ENCODE data around the gene SMURF2.

DNA sequence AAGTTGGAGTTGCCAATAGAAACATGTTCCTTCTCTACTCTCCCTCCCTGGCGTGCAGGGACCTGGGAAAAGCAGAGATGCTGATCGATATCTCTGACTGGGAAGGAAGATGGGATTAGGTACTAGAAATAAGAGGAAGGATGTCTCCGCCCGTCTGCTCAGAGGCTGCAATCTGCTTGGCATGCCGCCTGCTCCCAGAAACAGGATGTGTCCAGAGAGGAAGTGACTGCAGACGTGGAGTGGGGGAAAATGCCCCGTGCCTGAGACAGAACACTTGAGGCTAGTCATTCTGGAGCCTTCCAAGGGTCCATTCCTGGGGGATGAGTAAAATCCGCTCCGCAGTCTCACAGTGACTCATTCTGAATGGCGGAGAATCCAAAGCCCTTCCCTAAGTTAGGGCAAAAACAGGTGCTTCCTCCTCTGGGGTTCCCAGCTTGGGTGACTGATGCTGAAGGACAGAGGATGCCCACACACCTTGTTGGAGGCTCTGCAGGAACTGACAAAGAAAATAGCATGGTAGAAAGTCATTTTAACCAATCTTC is 45.0 kb upstream of the SMURF2 start:
- no peak for TF ChIP-seq CTCF (conservative IDR thresholded peaks at IDR 0.05; ENCODE audit: low read depth, low read length)
- no peak for TF ChIP-seq EZH2 (IDR thresholded peaks at IDR 0.05; ENCODE audit: borderline replicate concordance, low read depth, low read length, poor library complexity, severe bottlenecking)

All from A673 (cell line).